Activated CD8-positive, alpha-beta memory T cell treated with anti-CD3 and anti-CD28 coated beads, Interleukin-2, amount 50 U/mL, for 1 hour (primary cell): ENCODE data around the gene ITCH.
"Not testable (repeated sequence)": the region's sequence is repeated elsewhere in the genome, so short reads cannot be mapped to it uniquely, and the experiment has no call there.

Experiments
- DNase-seq: peaks from one replicate; pipeline ENCODE4 v3.0.0-alpha.2; 2020; ENCODE audit errors: extremely low read depth

Gene ITCH

DNA sequence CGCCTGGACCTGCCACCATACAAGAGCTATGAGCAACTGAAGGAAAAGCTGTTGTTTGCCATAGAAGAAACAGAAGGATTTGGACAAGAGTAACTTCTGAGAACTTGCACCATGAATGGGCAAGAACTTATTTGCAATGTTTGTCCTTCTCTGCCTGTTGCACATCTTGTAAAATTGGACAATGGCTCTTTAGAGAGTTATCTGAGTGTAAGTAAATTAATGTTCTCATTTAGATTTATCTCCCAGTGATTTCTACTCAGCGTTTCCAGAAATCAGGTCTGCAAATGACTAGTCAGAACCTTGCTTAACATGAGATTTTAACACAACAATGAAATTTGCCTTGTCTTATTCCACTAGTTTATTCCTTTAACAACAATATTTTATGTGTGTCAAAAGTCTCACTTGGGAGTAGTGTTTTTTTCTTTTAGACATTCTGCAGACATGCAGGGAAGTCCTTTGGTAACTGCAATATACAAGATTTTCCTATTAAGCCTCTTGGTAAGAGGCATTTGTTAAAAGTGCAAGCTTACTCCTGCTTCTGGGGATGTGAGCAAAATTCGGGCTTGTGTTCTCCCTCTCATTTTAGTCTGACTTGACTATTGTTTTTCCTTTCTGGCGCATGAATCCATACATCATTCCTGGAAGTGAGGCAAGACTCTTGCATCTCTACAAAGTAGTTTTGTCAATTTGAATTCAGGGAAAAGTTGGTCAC, 144.8 kb downstream of the ITCH start:
- DNase-seq = no peak

- DNase-seq = no peak
These were observed 147.5 kb downstream of the ITCH start for GRCh38 chr20:34510575-34510974.

DNA sequence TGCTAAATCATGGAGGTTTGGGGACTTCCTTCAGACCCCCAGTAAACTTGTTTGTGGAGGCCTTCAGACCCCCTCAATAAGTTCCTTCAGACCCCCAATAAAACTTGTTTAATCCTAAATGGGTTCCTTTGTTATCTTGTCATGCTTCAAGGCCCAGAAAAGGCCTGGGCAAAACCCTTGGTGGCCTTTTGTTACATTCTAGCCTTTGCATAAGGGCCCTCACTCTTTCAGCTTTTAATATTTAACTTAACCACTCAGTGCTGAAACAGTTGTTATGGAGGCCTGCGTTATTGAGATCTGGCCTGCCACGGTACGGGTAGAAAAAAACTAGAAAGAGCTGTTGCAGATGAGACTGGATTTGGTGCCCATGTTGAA, 148.8 kb downstream of the ITCH start:
- no peak for DNase-seq

- no peak for DNase-seq
These were observed 149.3 kb downstream of the ITCH start for GRCh38 chr20:34512266-34512954.

DNA sequence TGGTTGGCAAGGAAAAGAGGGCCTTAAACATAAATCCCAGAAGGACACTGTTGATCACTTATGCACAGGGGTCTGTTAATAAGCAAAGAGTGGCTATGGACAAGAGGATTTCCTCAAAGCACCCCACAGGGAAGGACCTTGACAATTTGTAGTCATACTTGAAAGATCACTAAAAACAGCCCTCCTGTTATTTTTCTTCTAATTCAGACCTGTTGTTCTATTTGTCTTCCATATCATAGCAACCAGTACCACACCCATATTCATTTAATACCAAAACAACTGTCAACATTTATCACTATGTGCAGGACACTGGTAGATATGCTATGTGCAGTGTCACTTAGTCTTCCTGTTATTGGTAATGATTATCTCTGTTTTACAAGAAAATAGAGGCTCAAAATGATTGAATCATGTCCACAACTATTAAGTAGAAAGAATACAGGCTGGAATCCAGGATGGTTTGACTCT, 149.9 kb downstream of the ITCH start:
- DNase-seq = no peak

DNA sequence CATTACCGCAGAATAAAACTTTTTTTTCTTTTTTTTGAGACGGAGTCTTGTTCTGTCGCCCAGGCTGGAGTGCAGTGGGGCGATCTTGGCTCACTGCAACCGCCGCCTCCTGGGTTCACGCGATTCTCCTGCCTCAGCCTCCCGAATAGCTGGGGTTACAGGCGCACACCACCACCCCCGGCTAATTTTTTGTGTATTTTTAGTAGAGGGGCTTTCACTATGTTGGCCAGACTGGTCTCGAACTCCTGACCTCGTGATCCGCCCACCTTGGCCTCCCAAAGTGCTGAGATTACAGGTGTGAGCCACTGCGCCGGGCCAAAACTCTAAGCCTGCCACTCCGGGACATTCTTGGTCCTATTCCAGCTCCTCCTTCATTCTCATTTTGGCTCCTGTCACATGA, 151.0 kb downstream of the ITCH start:
- not testable (repeated sequence) for DNase-seq

- DNase-seq = no peak
These were observed 151.9 kb downstream of the ITCH start for GRCh38 chr20:34514897-34515483.

- peak; percentile 25 for DNase-seq
These were observed 152.6 kb downstream of the ITCH start for GRCh38 chr20:34515484-34516246.

DNA sequence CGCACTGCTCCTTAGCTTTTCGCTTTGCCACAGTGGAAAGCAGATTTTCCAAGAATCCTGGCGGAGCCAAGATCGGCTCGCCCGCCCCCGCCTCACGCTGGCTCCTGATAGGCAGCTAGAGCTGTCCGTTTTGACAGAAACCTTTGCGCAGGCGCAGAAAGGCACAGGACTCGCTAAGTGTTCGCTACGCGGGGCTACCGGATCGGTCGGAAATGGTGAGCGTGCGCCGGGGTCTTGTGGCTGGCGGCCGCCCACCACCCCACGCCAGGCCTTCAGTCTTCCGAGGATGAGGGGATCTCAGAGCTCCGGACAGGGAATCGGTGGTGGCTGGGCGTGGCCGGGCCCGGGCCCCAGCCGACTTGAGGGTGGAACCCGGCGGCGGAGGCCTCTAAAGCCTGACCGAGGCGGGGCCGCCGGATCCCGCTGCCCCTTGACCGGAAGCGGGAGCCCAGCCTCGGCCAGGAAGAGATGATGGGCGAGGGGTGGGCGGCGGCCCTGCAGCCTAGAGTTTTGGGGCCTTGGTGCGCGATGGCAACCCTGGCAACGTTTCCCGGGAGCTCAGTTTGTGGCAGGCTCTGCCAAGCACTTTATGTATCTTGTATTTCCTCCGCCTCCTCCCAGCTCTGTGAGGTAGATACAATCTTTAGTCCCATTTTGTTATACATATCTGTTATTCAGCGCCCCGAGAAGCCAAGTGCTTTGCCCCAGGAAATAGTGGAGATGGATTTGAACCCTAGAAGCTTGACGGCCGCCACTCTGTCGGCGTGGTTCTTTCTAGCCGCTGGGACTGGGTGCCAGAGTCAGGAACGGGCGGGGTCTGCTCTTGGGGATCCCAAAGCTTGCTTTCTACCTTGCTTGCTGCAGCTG, 153.4 kb downstream of the ITCH start, which contains the start of gene DYNLRB1:
Gene DYNLRB1, plus strand, starts transcription at position 176 of the 867 bp plus-strand sequence. Its CDS starts 37 bp downstream, at position 213.
- peak; percentile 95 for DNase-seq

GRCh38 chr20:34517114-34517505, 154.0 kb downstream of the ITCH start:
- no peak for DNase-seq

DNA sequence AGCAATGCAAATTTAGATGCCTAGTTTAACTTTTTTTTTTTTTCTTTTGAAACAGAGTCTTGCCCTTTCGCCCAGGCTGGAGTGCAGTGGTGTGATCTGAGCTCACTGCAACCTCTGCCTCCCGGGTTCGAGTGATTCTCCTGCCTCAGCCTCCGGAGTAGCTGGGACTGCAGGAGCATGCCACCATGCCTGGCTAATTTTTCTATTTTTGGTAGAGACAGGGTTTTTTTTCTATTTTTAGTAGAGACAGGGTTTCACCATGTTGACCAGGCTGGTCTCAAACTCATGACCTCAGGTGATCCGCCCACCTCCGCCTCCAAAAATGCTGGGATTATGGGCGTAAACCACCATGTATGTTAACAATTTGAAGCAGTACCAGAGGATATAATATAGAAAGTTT, 155.8 kb downstream of the ITCH start:
- not testable (repeated sequence) for DNase-seq

DNA sequence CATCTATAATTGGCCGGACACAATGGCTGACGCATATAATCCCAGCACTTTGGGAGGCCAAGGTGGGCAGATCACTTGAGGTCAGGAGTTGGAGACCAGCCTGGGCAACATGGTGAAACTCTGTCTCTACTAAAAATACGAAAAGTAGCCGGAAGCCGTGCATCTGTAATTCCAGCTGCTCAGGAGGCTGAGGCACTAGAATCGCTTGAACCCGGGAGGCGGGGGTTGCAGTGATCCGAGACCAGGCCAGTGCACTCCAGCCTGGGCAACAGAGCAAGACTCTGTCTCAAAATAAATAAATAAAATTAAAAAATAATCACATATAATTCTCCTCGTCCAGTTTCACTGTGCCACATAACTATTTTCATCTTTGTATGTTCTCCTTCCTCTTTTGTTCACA, 156.8 kb downstream of the ITCH start:
- not testable (repeated sequence) for DNase-seq

GRCh38 chr20:34522969-34523871, 160.1 kb downstream of the ITCH start:
- DNase-seq = no peak

GRCh38 chr20:34524426-34524825, 161.4 kb downstream of the ITCH start:
- no peak for DNase-seq

- DNase-seq = no peak
These were observed 162.3 kb downstream of the ITCH start for GRCh38 chr20:34525342-34525708.

DNA sequence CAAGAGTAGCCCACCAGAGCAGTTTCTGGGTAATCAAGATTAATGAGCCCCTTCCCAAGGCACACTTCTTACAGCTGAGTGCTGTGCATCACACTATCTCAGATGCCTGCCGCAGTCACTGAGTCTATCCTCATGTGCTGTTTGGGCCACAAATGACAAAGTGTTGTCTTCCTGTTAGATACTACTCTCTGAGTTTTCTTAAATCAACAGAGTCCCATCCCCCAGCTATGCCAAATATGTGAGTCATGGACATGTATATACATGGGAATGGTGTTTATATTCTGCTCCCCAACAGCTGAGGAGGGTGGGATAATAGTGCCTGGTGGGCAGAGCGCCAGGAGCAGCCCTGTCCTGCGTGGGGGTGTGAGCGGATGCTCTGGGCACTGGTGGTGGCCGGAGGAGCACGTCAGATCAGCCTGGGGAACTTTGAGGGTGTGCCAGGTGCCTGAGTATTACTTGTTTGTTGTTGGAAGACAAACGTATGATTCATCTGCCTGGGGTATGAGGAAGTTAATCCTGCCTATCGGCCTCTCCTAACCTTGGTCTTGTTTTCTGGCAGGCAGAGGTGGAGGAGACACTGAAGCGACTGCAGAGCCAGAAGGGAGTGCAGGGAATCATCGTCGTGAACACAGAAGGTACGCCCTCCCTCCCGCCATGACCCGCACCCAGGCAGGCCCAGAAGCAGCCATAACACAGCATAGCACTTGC, 162.8 kb downstream of the ITCH start:
- no peak for DNase-seq

- no peak for DNase-seq
These were observed 163.4 kb downstream of the ITCH start for GRCh38 chr20:34526466-34526865.

- no peak for DNase-seq
These were observed 163.9 kb downstream of the ITCH start for GRCh38 chr20:34527016-34527415.

- DNase-seq = no peak
These were observed 165.8 kb downstream of the ITCH start for GRCh38 chr20:34528921-34529297.

- DNase-seq = no peak
These were observed 166.7 kb downstream of the ITCH start for GRCh38 chr20:34529742-34530141.
